ENCODE data around the gene KRT13. TPM values are rescaled to one million over a fixed set of nuclear protein-coding genes. Genes with fewer than 3 reads are reported as not detected.

The KRT13 gene
- total and polyA plus RNA-seq, 4 donors: 0.13 to 3.7 (median 2.8) TPM; not detected in 1

DNA sequence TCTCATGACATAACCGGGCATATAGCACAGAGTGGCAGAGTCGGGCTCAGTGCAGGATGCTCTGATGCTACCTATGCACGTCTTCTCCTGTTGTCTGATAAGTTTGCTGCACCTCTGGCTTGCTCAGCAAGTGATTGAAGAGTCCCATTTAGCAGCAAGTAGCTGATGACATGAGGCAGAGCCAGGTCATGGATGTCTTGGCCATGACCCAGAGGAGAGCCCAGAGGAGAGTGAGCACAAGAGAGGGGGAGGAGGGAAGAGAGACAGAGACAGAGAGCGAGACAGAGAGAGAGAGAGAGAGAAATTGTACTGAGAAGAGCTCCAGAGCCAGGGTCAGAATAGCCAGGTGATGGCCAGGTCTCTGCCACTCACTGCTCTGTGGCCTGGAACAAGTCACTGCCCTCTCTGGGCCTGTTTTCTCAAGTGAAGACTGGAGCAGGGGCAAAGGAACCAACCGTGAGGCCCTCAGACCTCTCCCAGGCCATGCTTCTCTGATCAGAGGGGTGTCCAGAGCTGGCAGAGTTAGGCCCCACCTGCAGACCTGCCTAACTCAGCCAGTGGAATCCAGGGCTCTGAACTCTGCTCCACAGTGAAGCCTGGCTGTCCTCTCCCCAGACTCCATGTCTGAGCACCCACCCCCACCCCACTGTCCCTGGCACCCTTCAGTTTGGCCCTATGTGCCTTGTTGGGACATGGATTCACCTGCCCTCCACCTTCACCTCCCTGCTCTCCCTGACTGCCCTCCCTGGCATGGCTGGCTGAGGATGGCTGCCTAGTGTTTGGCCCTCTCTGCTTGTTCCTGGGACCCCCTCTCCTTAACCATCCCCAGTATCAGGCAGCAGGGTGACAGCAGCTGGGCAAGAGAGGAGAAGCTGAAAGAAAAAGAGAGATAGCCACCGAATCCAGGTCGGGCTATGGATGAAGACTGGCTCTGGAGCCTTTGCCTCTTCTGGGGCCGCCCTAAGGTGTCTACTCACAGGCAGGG lies 20.2 kb downstream of the KRT13 start (continued):
- TF ChIP-seq, protein P1, sequence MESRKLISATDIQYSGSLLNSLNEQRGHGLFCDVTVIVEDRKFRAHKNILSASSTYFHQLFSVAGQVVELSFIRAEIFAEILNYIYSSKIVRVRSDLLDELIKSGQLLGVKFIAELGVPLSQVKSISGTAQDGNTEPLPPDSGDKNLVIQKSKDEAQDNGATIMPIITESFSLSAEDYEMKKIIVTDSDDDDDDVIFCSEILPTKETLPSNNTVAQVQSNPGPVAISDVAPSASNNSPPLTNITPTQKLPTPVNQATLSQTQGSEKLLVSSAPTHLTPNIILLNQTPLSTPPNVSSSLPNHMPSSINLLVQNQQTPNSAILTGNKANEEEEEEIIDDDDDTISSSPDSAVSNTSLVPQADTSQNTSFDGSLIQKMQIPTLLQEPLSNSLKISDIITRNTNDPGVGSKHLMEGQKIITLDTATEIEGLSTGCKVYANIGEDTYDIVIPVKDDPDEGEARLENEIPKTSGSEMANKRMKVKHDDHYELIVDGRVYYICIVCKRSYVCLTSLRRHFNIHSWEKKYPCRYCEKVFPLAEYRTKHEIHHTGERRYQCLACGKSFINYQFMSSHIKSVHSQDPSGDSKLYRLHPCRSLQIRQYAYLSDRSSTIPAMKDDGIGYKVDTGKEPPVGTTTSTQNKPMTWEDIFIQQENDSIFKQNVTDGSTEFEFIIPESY (IDR thresholded peaks at IDR 0.05): no peak
- TF ChIP-seq GABPA (IDR thresholded peaks at IDR 0.05 in 1 of 2, conservative IDR thresholded peaks at IDR 0.05 in 1 of 2): no peak
- no peak for TF ChIP-seq HNF4A (conservative IDR thresholded peaks at IDR 0.05)
- no peak for TF ChIP-seq SP1 (IDR thresholded peaks at IDR 0.05)
- TF ChIP-seq EGR1 (IDR thresholded peaks at IDR 0.05; ENCODE audit: low read depth in 2 of 2): no peak
- TF ChIP-seq FOXA1 (IDR thresholded peaks at IDR 0.05): no peak

DNA sequence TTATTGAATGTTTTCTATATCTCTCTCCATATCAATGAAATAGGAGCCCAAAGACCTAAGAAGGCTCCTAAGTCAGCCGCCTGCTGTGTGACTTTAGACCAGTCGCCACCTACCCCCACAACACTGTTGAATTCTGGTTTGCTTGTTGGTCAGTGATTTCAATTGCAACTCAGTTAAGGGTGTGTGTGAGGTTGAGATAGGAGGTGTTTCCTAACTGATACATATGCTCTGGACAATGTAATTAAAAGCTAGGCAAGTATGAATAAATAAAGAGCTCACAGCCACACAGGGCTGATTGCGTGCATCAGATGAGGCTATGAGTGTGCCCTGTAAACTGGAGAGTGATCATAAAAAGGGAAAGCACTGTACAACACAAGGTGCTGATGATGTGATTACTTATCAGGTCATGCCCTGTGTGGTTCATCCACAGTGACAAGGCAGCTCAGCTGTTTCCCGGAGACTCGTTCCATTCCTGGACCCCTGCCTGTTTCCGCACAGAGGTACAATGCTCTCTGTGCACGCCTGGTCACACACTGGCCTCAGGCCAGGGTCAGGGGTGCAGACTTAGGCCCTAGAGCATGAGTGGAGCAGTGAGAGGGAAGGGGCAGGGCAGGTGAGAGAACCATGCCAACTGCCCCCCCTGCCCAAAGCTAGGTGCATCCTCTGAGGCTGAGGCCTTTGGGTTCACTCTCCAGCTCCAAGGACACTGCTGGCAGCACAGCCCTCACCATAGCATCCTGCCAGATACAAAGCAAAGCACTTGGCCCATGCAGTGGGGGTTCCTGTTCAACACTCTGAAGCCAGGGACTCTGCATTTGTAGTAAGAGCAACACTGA lies 21.2 kb downstream of the KRT13 start:
- Histone ChIP-seq H3K4me1 (ENCODE audit: control insufficient read depth in 4 of 4, insufficient read depth in 4 of 4, low read length in 3 of 4) (no peaks in the 10 kb centered on the region), H3K4me3 (ENCODE audit: low read depth in 1 of 3, low read length in 3 of 3) (no peak overlapping the region), H3K27ac (ENCODE audit: low read depth in 1 of 2, low read length in 2 of 2) (no peak overlapping the region), H3K27me3 (ENCODE audit: control insufficient read depth in 4 of 4, insufficient read depth in 4 of 4, low read length in 3 of 4) (no peaks in the 10 kb centered on the region), H3K36me3 (ENCODE audit: control insufficient read depth in 4 of 4, insufficient read depth in 3 of 4, low read depth in 1 of 4, low read length in 3 of 4) (no peaks in the 10 kb centered on the region), H3K9ac (ENCODE audit: low read depth in 1 of 2, low read length in 2 of 2) (no peak overlapping the region), H3K9me3 (ENCODE audit: control insufficient read depth in 4 of 4, low read length in 3 of 4) (no peaks in the 10 kb centered on the region)
- no peak for TF ChIP-seq FOXA1 (IDR thresholded peaks at IDR 0.05)
- TF ChIP-seq, protein P2, sequence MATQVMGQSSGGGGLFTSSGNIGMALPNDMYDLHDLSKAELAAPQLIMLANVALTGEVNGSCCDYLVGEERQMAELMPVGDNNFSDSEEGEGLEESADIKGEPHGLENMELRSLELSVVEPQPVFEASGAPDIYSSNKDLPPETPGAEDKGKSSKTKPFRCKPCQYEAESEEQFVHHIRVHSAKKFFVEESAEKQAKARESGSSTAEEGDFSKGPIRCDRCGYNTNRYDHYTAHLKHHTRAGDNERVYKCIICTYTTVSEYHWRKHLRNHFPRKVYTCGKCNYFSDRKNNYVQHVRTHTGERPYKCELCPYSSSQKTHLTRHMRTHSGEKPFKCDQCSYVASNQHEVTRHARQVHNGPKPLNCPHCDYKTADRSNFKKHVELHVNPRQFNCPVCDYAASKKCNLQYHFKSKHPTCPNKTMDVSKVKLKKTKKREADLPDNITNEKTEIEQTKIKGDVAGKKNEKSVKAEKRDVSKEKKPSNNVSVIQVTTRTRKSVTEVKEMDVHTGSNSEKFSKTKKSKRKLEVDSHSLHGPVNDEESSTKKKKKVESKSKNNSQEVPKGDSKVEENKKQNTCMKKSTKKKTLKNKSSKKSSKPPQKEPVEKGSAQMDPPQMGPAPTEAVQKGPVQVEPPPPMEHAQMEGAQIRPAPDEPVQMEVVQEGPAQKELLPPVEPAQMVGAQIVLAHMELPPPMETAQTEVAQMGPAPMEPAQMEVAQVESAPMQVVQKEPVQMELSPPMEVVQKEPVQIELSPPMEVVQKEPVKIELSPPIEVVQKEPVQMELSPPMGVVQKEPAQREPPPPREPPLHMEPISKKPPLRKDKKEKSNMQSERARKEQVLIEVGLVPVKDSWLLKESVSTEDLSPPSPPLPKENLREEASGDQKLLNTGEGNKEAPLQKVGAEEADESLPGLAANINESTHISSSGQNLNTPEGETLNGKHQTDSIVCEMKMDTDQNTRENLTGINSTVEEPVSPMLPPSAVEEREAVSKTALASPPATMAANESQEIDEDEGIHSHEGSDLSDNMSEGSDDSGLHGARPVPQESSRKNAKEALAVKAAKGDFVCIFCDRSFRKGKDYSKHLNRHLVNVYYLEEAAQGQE (IDR thresholded peaks at IDR 0.05): no peak
- TF ChIP-seq, protein P1 (IDR thresholded peaks at IDR 0.05): no peak
- TF ChIP-seq NR2F2 (IDR thresholded peaks at IDR 0.05): no peak
- no peak for TF ChIP-seq TAF1 (conservative IDR thresholded peaks at IDR 0.05)
- no peak for TF ChIP-seq SP1 (IDR thresholded peaks at IDR 0.05)
- no peak for TF ChIP-seq YY1 (IDR thresholded peaks at IDR 0.05)
- TF ChIP-seq, protein P3, sequence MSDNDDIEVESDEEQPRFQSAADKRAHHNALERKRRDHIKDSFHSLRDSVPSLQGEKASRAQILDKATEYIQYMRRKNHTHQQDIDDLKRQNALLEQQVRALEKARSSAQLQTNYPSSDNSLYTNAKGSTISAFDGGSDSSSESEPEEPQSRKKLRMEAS (IDR thresholded peaks at IDR 0.05): no peak
- no peak for TF ChIP-seq RAD21 (IDR thresholded peaks at IDR 0.05)
- TF ChIP-seq, protein P4, sequence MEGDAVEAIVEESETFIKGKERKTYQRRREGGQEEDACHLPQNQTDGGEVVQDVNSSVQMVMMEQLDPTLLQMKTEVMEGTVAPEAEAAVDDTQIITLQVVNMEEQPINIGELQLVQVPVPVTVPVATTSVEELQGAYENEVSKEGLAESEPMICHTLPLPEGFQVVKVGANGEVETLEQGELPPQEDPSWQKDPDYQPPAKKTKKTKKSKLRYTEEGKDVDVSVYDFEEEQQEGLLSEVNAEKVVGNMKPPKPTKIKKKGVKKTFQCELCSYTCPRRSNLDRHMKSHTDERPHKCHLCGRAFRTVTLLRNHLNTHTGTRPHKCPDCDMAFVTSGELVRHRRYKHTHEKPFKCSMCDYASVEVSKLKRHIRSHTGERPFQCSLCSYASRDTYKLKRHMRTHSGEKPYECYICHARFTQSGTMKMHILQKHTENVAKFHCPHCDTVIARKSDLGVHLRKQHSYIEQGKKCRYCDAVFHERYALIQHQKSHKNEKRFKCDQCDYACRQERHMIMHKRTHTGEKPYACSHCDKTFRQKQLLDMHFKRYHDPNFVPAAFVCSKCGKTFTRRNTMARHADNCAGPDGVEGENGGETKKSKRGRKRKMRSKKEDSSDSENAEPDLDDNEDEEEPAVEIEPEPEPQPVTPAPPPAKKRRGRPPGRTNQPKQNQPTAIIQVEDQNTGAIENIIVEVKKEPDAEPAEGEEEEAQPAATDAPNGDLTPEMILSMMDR (IDR thresholded peaks at IDR 0.05; ENCODE audit: low read depth, low read length, missing input control): no peak
- no peak for DNase-seq (ENCODE audit: low spot score)
- 71% methylated on average over 7 of the region's 7 CpGs for WGBS
